A549 (cell line): ENCODE data around the gene DENND4B. TPM values are rescaled to one million over a fixed set of nuclear protein-coding genes. Genes with fewer than 3 reads are reported as not detected.
A peak's percentile ranks its signal among the peaks of the same experiment; 100 is the strongest.
"Not testable (repeated sequence)": the region's sequence is repeated elsewhere in the genome, so short reads cannot be mapped to it uniquely, and the experiment has no call there.

Source experiments
- ATAC-seq, 2 experiments: fragments of 200-7000 bp in 1 of 2; fragments of >200 bp in 1 of 2; cut with Nextera tagmentation in 1 of 2; cut with Tn5 transposase in 1 of 2; 3 replicates each; pipeline versions ENCODE4 v1.8.0 to v1.9.1; 2018 to 2020; ENCODE audit warnings: mild to moderate bottlenecking in 1 of 2, moderate library complexity in 1 of 2
- CTCF ChIA-PET: fragments of 300-600 bp; sonication (Branson Sonifier 250); formaldehyde crosslinking; extraction: SDS; loops from one replicate; lab custom pipeline; 2021; ENCODE audit warnings: antibody characterized with exemption, inconsistent platforms; lab: Yijun Ruan, JAX
- POLR2A ChIA-PET: fragments of 350-600 bp; formaldehyde crosslinking; extraction: SDS; loops from one replicate; lab custom pipeline; 2021; ENCODE audit warnings: antibody characterized with exemption, inconsistent platforms; lab: Yijun Ruan, JAX
- DNase-seq, 2 experiments: peaks; one replicate each; pipeline versions ENCODE4 v3.0.0 to v3.0.0-alpha.2; 2011 to 2016; ENCODE audit warnings: low read depth in 1 of 2, low spot score in 1 of 2
- FAIRE-seq: peaks from 2 replicates; lab custom pipeline; 2011; peaks lifted over from hg19 to GRCh38; lab: Jason Lieb, UNC
- H3K27ac ChIP-seq, 2 experiments: fragments of >200 bp; sonication (Bioruptor Twin); formaldehyde crosslinking; 3 replicates each; pipeline ENCODE4 v1.5.1; 2016 to 2017
- H3K4me1 ChIP-seq: fragments of >200 bp; sonication (Bioruptor Twin); formaldehyde crosslinking; 3 replicates; pipeline ENCODE4 v1.6.1; 2016
- H3K4me2 ChIP-seq: fragments of >200 bp; sonication (Bioruptor Twin); formaldehyde crosslinking; 3 replicates; pipeline ENCODE4 v1.6.1; 2016
- H3K4me3 ChIP-seq: fragments of >200 bp; sonication (Bioruptor Twin); formaldehyde crosslinking; 3 replicates; pipeline ENCODE4 v1.5.1; 2016
- H3K9me3 ChIP-seq: fragments of >200 bp; sonication (Bioruptor Twin); formaldehyde crosslinking; 3 replicates; pipeline ENCODE4 v1.6.1; 2016
- ATOH8 ChIP-seq: fragments of 250-450 bp; sonication (Bioruptor Pico); IDR thresholded peaks from 2 replicates; pipeline ENCODE4 v1.5.0; 2020; ENCODE audit warnings: low read depth, mild to moderate bottlenecking, moderate library complexity
- BHLHE40 ChIP-seq: IDR thresholded peaks from 2 replicates; pipeline ENCODE4 v1.6.1; 2012; ENCODE audit warnings: low read depth, low read length, inconsistent platforms
- CBX8 ChIP-seq: fragments of 200-600 bp; sonication (generic); IDR thresholded peaks from 2 replicates; pipeline ENCODE4 v1.6.1; 2016
- CHD4 ChIP-seq: fragments of 200-600 bp; sonication (generic); IDR thresholded peaks from 2 replicates; pipeline ENCODE4 v1.6.1; 2016; ENCODE audit warnings: antibody characterized with exemption, mild to moderate bottlenecking, borderline replicate concordance
- ESRRA ChIP-seq: fragments of 150-350 bp; IDR thresholded peaks from 2 replicates; pipeline ENCODE4 v1.6.1; 2014; ENCODE audit warnings: mild to moderate bottlenecking, low read length, borderline replicate concordance
- HDAC2 ChIP-seq: fragments of 200-600 bp; sonication (generic); IDR thresholded peaks from 2 replicates; pipeline ENCODE4 v1.6.1; 2016
- HEYL ChIP-seq: fragments of 250-450 bp; sonication (Bioruptor Pico); IDR thresholded peaks from 2 replicates; pipeline ENCODE4 v1.8.0; 2021; ENCODE audit warnings: mild to moderate bottlenecking, moderate library complexity
- HOXA7 ChIP-seq: fragments of 250-450 bp; sonication (Bioruptor Pico); IDR thresholded peaks from 2 replicates; pipeline ENCODE4 v1.5.0; 2020; ENCODE audit warnings: mild to moderate bottlenecking, moderate library complexity
- HOXB13 ChIP-seq: fragments of 250-450 bp; sonication (Bioruptor Pico); IDR thresholded peaks from 2 replicates; pipeline ENCODE4 v1.5.0; 2020; ENCODE audit warnings: low read depth, mild to moderate bottlenecking, moderate library complexity
- JUNB ChIP-seq: fragments of >200 bp; sonication (Bioruptor Twin); formaldehyde crosslinking; IDR thresholded peaks from 2 replicates; pipeline ENCODE4 v1.6.1; 2016
- KDM1A ChIP-seq: fragments of 200-600 bp; sonication (generic); IDR thresholded peaks from 2 replicates; pipeline ENCODE4 v1.6.1; 2016; ENCODE audit warnings: low read depth, mild to moderate bottlenecking
- MAZ ChIP-seq: fragments of 150-350 bp; IDR thresholded peaks from 2 replicates; pipeline ENCODE4 v1.6.1; 2014; ENCODE audit warnings: antibody characterized with exemption, low read depth, low read length, borderline replicate concordance
- NFE2L2 ChIP-seq: fragments of 150-350 bp; conservative IDR thresholded peaks from 2 replicates; pipeline ENCODE4 v1.6.1; 2014; ENCODE audit warnings: low read length
- PHF8 ChIP-seq: fragments of 200-600 bp; sonication (generic); IDR thresholded peaks from 2 replicates; pipeline ENCODE4 v1.6.1; 2016; ENCODE audit warnings: low read depth, mild to moderate bottlenecking, antibody characterized with exemption, moderate library complexity, borderline replicate concordance
- TP53 ChIP-seq: fragments of 250-450 bp; sonication (Bioruptor Pico); IDR thresholded peaks from 2 replicates; pipeline ENCODE4 v1.5.0; 2021; ENCODE audit warnings: mild to moderate bottlenecking, moderate library complexity
- ZC3H11A ChIP-seq: fragments of 450-650 bp; IDR thresholded peaks from 2 replicates; pipeline ENCODE4 v1.6.1; 2014; ENCODE audit warnings: antibody characterized with exemption, mild to moderate bottlenecking
- ZNF302 ChIP-seq: fragments of 250-450 bp; sonication (Bioruptor Pico); IDR thresholded peaks from 2 replicates; pipeline ENCODE4 v1.9.0; 2021; ENCODE audit warnings: inconsistent platforms, mild to moderate bottlenecking, moderate library complexity
- WGBS: methylation state at CpG from one replicate; pipeline ENCODE4 v1.1.6; 2017; ENCODE audit errors: missing lambda C conversion rate; 5-methylcytosine and 5-hydroxymethylcytosine counted together
- polyA plus RNA-seq, 4 experiments: library from polyadenylated mRNA; depleted of rRNA in 3 of 4; stranded (reverse); fragments of >200 nt; fragmentation: RNase III in 1 of 4; extraction: RNeasy Plus Mini Kit Qiagen cat#74134 plus additional on column Dnase treatment in 1 of 4; gene quantifications; 2 replicates in 3 of 4; 3 replicates in 1 of 4; pipeline ENCODE4 v1.2.3, GENCODE V29; 2011 to 2017

Gene DENND4B
- polyA plus RNA-seq, 2 of the 4 experiments (the other 2 are of a cell fraction) = 18.7 to 43.3 TPM

- Histone ChIP-seq H3K4me1 (0 out of 3 replicates have a peak, but pooled peaks cover 7% of the 10 kb centered on the region), H3K4me3 (no peak overlapping the region), H3K27ac (no peak overlapping the region), H3K9me3 (no peaks in the 10 kb centered on the region), H3K4me2 (no peak overlapping the region)
- ChIA-PET POLR2A (no interaction called here), CTCF (no interaction called here)
- DNase-seq (no peak), ATAC-seq (no peak), FAIRE-seq (peak; percentile 23)
- 85% methylated on average over 6 of the region's 6 CpGs for WGBS
- TF ChIP-seq HDAC2 (peak; percentile 30; the same call in 1 of the 2 replicates), JUNB (no peak), NFE2L2 (0 out of 2 replicates have a peak, but pooled peaks have one; percentile 14)
These were observed 39.4 kb downstream of the DENND4B start for GRCh38 chr1:153907134-153907533.

- DNase-seq = no peak
- ATAC-seq = no peak
- no peak for FAIRE-seq
- Histone ChIP-seq H3K4me1 (0 out of 3 replicates have a peak, but pooled peaks cover 5% of the 10 kb centered on the region), H3K4me2 (no peak overlapping the region), H3K4me3 (no peak overlapping the region), H3K27ac (no peak overlapping the region)
- ChIA-PET CTCF (no interaction called here), POLR2A (interaction anchor here (1.0 kb wide), 1 partner anchor 16 kb away, joined by 4 read pairs; the partner anchor contains the start of gene GATAD2B)
- TF ChIP-seq NFE2L2 = no peak
- no peak for TF ChIP-seq TP53
- TF ChIP-seq PHF8 = no peak
- no peak for TF ChIP-seq KDM1A
- TF ChIP-seq HEYL (CRISPR knock-in tag) = no peak
- no peak for TF ChIP-seq ATOH8
- TF ChIP-seq MAZ = no peak
- no peak for TF ChIP-seq ESRRA
- no peak for TF ChIP-seq HOXB13 (CRISPR knock-in tag)
- no peak for TF ChIP-seq BHLHE40
- TF ChIP-seq CHD4 = no peak
- no peak for TF ChIP-seq CBX8
- TF ChIP-seq HOXA7 (CRISPR knock-in tag) = no peak
- TF ChIP-seq, all 56 proteins: peak for 0
- WGBS = 91% methylated on average over 1 of the region's 1 CpG
- H3K9me3 ChIP-seq = no peaks in the 10 kb centered on the region
These were observed 40.1 kb downstream of the DENND4B start for GRCh38 chr1:153906396-153906795.

- H3K4me3 ChIP-seq, H3K4me2 ChIP-seq, ATAC-seq, H3K9me3 ChIP-seq, DNase-seq, H3K27ac ChIP-seq, FAIRE-seq, H3K4me1 ChIP-seq: not testable (repeated sequence)
- CTCF ChIA-PET = interaction anchor here (0.7 kb wide), 1 partner anchor 10 kb away, joined by 3 read pairs; no protein-coding TSS in a partner anchor
- POLR2A ChIA-PET = interaction anchor here (1.0 kb wide), 1 partner anchor 17 kb away, joined by 4 read pairs; the partner anchor contains the start of gene GATAD2B
- 93% methylated on average over 8 of the region's 8 CpGs for WGBS
These were observed 40.6 kb downstream of the DENND4B start for GRCh38 chr1:153905908-153906307.

GRCh38 chr1:153903841-153904455 lies 42.6 kb downstream of the DENND4B start:
- Histone ChIP-seq H3K9me3 (no peaks in the 10 kb centered on the region), H3K4me1 (0 out of 3 replicates have a peak, but pooled peaks cover 5% of the 10 kb centered on the region), H3K4me3 (no peak overlapping the region), H3K4me2 (no peak overlapping the region), H3K27ac (no peak overlapping the region)
- POLR2A ChIA-PET = no interaction called here
- DNase-seq = no peak
- TF ChIP-seq ZNF302 (CRISPR knock-in tag) = no peak
- peak; percentile 86 for TF ChIP-seq ZC3H11A
- 90% methylated on average over 14 of the region's 14 CpGs for WGBS
- CTCF ChIA-PET = interaction anchor here (1.7 kb wide), 1 partner anchor 11 kb away, joined by 6 read pairs; no protein-coding TSS in a partner anchor
- FAIRE-seq = no peak
- ATAC-seq = no peak
